H7 (cell line): ENCODE measurements around the gene NUDT16. TPM values are rescaled to one million over a fixed set of nuclear protein-coding genes. Genes with fewer than 3 reads are reported as not detected.

ENCODE experiments used
- DNase-seq: peaks from one replicate; pipeline ENCODE4 v3.0.0; 2012
- H3K27me3 ChIP-seq: 2 replicates; pipeline ENCODE4 v1.6.0; 2011; ENCODE audit warnings: mild to moderate bottlenecking, low read length; ENCODE audit not compliant: control insufficient read depth, insufficient read depth
- H3K36me3 ChIP-seq: replicated peaks from 2 replicates; pipeline ENCODE4 v1.5.1; 2011; ENCODE audit warnings: low read length; ENCODE audit not compliant: control insufficient read depth, insufficient read depth
- H3K4me3 ChIP-seq: 2 replicates; pipeline ENCODE4 v1.5.1; 2011; ENCODE audit warnings: low read depth, mild to moderate bottlenecking, control low read depth, low read length, moderate library complexity; ENCODE audit not compliant: insufficient read depth
- total RNA-seq: library from RNA; depleted of rRNA; stranded (reverse); fragments of >200 nt; shearing (Covaris generic); gene quantifications from 2 replicates; pipeline ENCODE4 v1.2.3, GENCODE V29; 2014

The NUDT16 gene
- total RNA-seq, 1 experiment from 2014 or later: 12.5 TPM

GRCh38 chr3:131397889-131398288 lies 16.3 kb downstream of the NUDT16 start:
- DNase-seq: no peak
- Histone ChIP-seq H3K36me3 (no peaks in the 10 kb centered on the region), H3K4me3 (no peak overlapping the region), H3K27me3 (no peaks in the 10 kb centered on the region)

GRCh38 chr3:131401978-131402377 lies 20.4 kb downstream of the NUDT16 start:
- no peaks in the 10 kb centered on the region for H3K27me3 ChIP-seq
- no peak for DNase-seq
- H3K4me3 ChIP-seq: no peak overlapping the region
- H3K36me3 ChIP-seq: no peaks in the 10 kb centered on the region

GRCh38 chr3:131402391-131403039 lies 20.9 kb downstream of the NUDT16 start:
- no peak overlapping the region for H3K4me3 ChIP-seq
- H3K27me3 ChIP-seq: no peaks in the 10 kb centered on the region
- no peak for DNase-seq
- no peaks in the 10 kb centered on the region for H3K36me3 ChIP-seq

GRCh38 chr3:131403216-131403895 lies 21.8 kb downstream of the NUDT16 start:
- no peaks in the 10 kb centered on the region for H3K36me3 ChIP-seq
- no peak for DNase-seq
- no peak overlapping the region for H3K4me3 ChIP-seq
- H3K27me3 ChIP-seq: no peaks in the 10 kb centered on the region

GRCh38 chr3:131405411-131405810 lies 23.8 kb downstream of the NUDT16 start:
- no peak overlapping the region for H3K4me3 ChIP-seq
- DNase-seq: no peak

GRCh38 chr3:131406274-131406673 lies 24.7 kb downstream of the NUDT16 start:
- Histone ChIP-seq H3K27me3 (no peaks in the 10 kb centered on the region), H3K36me3 (no peaks in the 10 kb centered on the region), H3K4me3 (no peak overlapping the region)
- no peak for DNase-seq

More at GRCh38 chr3:131405411-131405810, 23.8 kb downstream of the NUDT16 start:
- Histone ChIP-seq H3K36me3 (no peaks in the 10 kb centered on the region), H3K27me3 (no peaks in the 10 kb centered on the region)

GRCh38 chr3:131417751-131418150 lies 36.2 kb downstream of the NUDT16 start:
- Histone ChIP-seq H3K27me3 (no peaks in the 10 kb centered on the region), H3K4me3 (no peak overlapping the region), H3K36me3 (no peaks in the 10 kb centered on the region)
- no peak for DNase-seq

- Histone ChIP-seq H3K27me3 (no peaks in the 10 kb centered on the region), H3K36me3 (no peaks in the 10 kb centered on the region), H3K4me3 (no peak overlapping the region)
- no peak for DNase-seq
Observed at GRCh38 chr3:131421301-131421700, 39.7 kb downstream of the NUDT16 start.

GRCh38 chr3:131421957-131422498 lies 40.5 kb downstream of the NUDT16 start:
- Histone ChIP-seq H3K36me3 (no peaks in the 10 kb centered on the region), H3K27me3 (no peaks in the 10 kb centered on the region), H3K4me3 (no peak overlapping the region)
- DNase-seq: no peak

- DNase-seq: no peak
- H3K27me3 ChIP-seq: no peaks in the 10 kb centered on the region
- H3K4me3 ChIP-seq: no peak overlapping the region
- H3K36me3 ChIP-seq: no peaks in the 10 kb centered on the region
Observed at GRCh38 chr3:131427226-131427625, 45.7 kb downstream of the NUDT16 start.

GRCh38 chr3:131431754-131432153 lies 50.2 kb downstream of the NUDT16 start:
- no peaks in the 10 kb centered on the region for H3K36me3 ChIP-seq
- DNase-seq: no peak

GRCh38 chr3:131432441-131432840 lies 50.9 kb downstream of the NUDT16 start:
- no peak overlapping the region for H3K4me3 ChIP-seq
- no peaks in the 10 kb centered on the region for H3K36me3 ChIP-seq
- no peak for DNase-seq
- H3K27me3 ChIP-seq: no peaks in the 10 kb centered on the region

More at GRCh38 chr3:131431754-131432153, 50.2 kb downstream of the NUDT16 start:
- H3K4me3 ChIP-seq: no peak overlapping the region
- H3K27me3 ChIP-seq: no peaks in the 10 kb centered on the region

GRCh38 chr3:131435000-131435399 lies 53.4 kb downstream of the NUDT16 start:
- Histone ChIP-seq H3K36me3 (no peaks in the 10 kb centered on the region), H3K27me3 (no peaks in the 10 kb centered on the region), H3K4me3 (no peak overlapping the region)
- DNase-seq: no peak
